DND-41 (cell line): ENCODE data around the gene TCP11.

Source experiments
- ATAC-seq: fragments of 200-7000 bp; cut with Tn5 transposase; 3 replicates; pipeline ENCODE4 v1.9.1; 2021; ENCODE audit warnings: low read depth; ENCODE audit not compliant: insufficient read depth
- DNase-seq: peaks from one replicate; pipeline ENCODE4 v3.0.0-alpha.2; 2020
- H2AFZ ChIP-seq: 2 replicates; pipeline ENCODE4 v1.6.0; 2012; ENCODE audit warnings: low read depth, low read length
- H3K27ac ChIP-seq: 2 replicates; pipeline ENCODE4 v1.5.1; 2012; ENCODE audit warnings: low read length, inconsistent platforms
- H3K27me3 ChIP-seq: fragments of 200-600 bp; sonication (generic); 2 replicates; pipeline ENCODE4 v1.6.0; 2012; ENCODE audit warnings: low read length, mild to moderate bottlenecking, inconsistent platforms; ENCODE audit not compliant: insufficient read depth, poor library complexity
- H3K36me3 ChIP-seq: 2 replicates; pipeline ENCODE4 v1.5.1; 2012; ENCODE audit warnings: low read length, inconsistent platforms; ENCODE audit not compliant: insufficient read depth
- H3K4me1 ChIP-seq: 2 replicates; pipeline ENCODE4 v1.5.1; 2012; ENCODE audit warnings: mild to moderate bottlenecking, low read length; ENCODE audit not compliant: insufficient read depth
- H3K4me2 ChIP-seq: 2 replicates; pipeline ENCODE4 v1.6.0; 2012; ENCODE audit warnings: mild to moderate bottlenecking, moderate library complexity, low read length, inconsistent platforms; ENCODE audit not compliant: insufficient read depth
- H3K4me3 ChIP-seq, 2 experiments: fragments of 200-600 bp in 1 of 2; shearing (Covaris generic) in 1 of 2; 2 replicates each; pipeline ENCODE4 v1.5.1; 2012 to 2016; ENCODE audit warnings: inconsistent platforms in 2 of 2, low read length in 2 of 2, mild to moderate bottlenecking in 2 of 2, low read depth in 1 of 2, moderate library complexity in 1 of 2
- H3K79me2 ChIP-seq: 2 replicates; pipeline ENCODE4 v1.6.0; 2012; ENCODE audit warnings: low read length, inconsistent platforms; ENCODE audit not compliant: insufficient read depth
- H3K9ac ChIP-seq: 2 replicates; pipeline ENCODE4 v1.6.0; 2012; ENCODE audit warnings: low read depth, mild to moderate bottlenecking, inconsistent platforms, low read length, moderate library complexity
- H3K9me3 ChIP-seq: 2 replicates; pipeline ENCODE4 v1.5.1; 2012; ENCODE audit warnings: low read length, moderate library complexity, mild to moderate bottlenecking, inconsistent platforms; ENCODE audit not compliant: insufficient read depth, severe bottlenecking
- H4K20me1 ChIP-seq: 2 replicates; pipeline ENCODE4 v1.6.0; 2012; ENCODE audit warnings: low read length; ENCODE audit not compliant: insufficient read depth
- CTCF ChIP-seq: IDR thresholded peaks from 2 replicates; pipeline ENCODE4 v1.5.1; 2012; ENCODE audit warnings: borderline replicate concordance, low read length, moderate library complexity, mild to moderate bottlenecking; ENCODE audit not compliant: poor library complexity, severe bottlenecking; ENCODE audit errors: extremely low read depth
- EZH2 ChIP-seq: IDR thresholded peaks from 3 replicates; pipeline ENCODE4 v1.6.1; 2012; ENCODE audit warnings: borderline replicate concordance, low read depth, mild to moderate bottlenecking, moderate library complexity, low read length, inconsistent platforms; ENCODE audit not compliant: severe bottlenecking

TCP11 gene

DNA sequence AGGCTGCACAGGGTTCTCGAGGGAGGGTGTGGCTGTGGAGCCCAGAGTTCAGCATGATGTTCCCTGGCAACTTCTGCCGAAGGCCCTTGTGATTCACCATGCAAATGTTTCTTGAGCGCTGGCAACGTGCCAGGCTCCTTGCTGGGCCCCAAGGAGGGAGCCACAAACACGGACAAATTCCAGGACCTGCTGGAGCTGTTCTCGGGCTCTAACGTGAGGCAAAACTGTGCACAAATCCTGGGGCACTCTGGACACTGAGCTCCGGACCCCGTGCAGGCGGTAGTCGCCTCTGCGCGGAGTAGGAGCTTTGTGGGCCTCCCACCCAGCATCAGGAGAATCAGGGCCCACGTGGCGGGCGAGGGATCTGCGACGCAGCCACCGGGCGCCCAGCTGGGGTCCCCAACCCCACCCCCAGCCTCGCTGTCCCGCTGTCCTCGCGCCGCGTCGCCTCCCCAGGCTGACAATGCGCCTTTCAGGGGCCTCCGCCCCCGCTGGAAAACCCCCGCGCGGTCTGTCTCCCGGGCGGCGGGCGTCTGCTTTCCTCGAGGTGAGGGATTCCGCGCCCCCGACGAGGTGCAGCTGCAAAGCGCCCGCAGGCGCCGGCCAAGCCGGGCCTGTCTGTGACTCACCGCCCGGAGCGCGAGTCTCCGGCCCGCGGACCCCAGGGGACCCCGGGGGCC is 40.9 kb upstream of the TCP11 start:
- Histone ChIP-seq H3K9me3 (no peaks in the 10 kb centered on the region), H3K4me3 (no peak overlapping the region), H3K4me1 (no peaks in the 10 kb centered on the region), H3K79me2 (no peaks in the 10 kb centered on the region), H3K4me2 (no peak overlapping the region), H2AFZ (no peak overlapping the region), H3K36me3 (no peaks in the 10 kb centered on the region), H3K27ac (no peak overlapping the region), H3K9ac (no peak overlapping the region), H4K20me1 (no peaks in the 10 kb centered on the region), H3K27me3 (peaks cover 3% of the 10 kb centered on the region)
- ATAC-seq (no peak), DNase-seq (no peak)
- TF ChIP-seq CTCF = no peak
- TF ChIP-seq EZH2 = no peak

DNA sequence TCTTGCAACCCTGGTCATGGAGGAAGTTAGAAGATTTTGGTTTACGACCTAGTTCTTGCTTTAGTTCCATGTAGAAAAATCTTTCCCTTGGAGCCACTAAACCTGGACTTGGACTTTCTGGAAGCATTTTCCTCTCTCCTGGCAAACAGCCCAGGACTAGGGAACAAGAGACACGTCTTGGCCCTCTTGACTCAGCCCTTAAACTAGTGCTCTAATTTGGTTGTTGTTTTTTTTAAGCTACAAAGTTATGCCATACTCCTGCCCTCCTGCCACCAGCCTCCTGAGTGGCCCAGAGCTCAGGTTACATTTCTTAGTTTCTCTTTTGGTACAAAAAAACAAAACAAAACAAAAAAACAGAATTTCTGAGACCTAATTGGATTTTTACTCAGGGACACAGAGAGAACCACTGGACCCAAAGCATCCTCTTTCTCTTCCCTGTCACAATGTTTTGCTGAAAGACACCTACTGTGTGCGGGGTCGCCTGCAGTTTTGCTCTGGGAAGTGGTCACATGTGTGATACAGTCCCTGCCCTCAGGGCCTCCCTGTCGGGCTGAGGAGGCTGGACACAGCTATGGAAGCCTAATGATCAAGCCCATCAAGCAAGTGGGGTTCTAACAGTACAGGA is 40.3 kb upstream of the TCP11 start:
- Histone ChIP-seq H3K36me3 (no peaks in the 10 kb centered on the region), H2AFZ (no peak overlapping the region), H3K4me1 (no peaks in the 10 kb centered on the region), H3K27ac (no peak overlapping the region), H4K20me1 (no peaks in the 10 kb centered on the region), H3K4me3 (no peak overlapping the region), H3K9ac (no peak overlapping the region), H3K9me3 (no peaks in the 10 kb centered on the region), H3K79me2 (no peaks in the 10 kb centered on the region), H3K4me2 (no peak overlapping the region), H3K27me3 (peaks cover 3% of the 10 kb centered on the region)
- DNase-seq = no peak
- TF ChIP-seq EZH2 (no peak), CTCF (no peak)
- ATAC-seq = no peak

DNA sequence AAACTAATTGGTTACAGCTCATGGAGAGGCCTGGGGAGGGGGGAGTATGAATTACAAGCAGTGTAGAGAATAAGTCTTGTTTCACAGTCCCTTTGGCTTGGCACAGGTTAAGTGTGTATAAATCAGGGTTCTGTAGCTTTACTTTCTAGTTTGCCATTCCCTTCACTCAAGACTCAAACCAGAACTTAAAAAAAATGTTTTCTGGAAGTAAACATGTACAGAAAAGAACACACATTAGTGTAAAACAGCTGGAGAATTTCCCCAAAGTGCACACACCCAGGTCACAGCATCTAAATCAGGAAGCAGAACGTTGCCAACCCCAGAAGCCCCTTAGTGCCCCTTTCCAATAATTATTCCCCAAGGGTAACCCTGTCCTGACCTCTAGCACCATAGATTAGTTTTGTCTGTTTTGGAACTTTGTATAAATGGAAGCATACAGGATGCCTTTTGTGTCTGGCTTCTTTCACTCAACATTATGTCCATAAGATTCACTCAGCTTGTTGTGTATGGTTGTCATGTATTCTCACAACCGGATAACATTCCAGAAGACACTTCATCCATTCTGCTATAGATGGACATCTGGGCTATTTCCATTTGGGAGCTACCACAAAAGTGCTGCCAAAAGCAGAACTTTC is 38.9 kb upstream of the TCP11 start:
- DNase-seq (no peak), ATAC-seq (no peak)
- H3K36me3 ChIP-seq = no peaks in the 10 kb centered on the region
- H3K9me3 ChIP-seq = no peaks in the 10 kb centered on the region
- H2AFZ ChIP-seq = no peak overlapping the region
- no peaks in the 10 kb centered on the region for H4K20me1 ChIP-seq
- H3K4me3 ChIP-seq = no peak overlapping the region
- H3K4me1 ChIP-seq = no peaks in the 10 kb centered on the region
- H3K4me2 ChIP-seq = no peak overlapping the region
- no peak for TF ChIP-seq EZH2
- TF ChIP-seq CTCF = no peak
- no peak overlapping the region for H3K9ac ChIP-seq
- H3K27ac ChIP-seq = no peak overlapping the region
- H3K79me2 ChIP-seq = no peaks in the 10 kb centered on the region
- H3K27me3 ChIP-seq = peaks cover 3% of the 10 kb centered on the region
